GM23248 (cell line): ENCODE results near the gene PRF1. TPM values are rescaled to one million over a fixed set of nuclear protein-coding genes. Genes with fewer than 3 reads are reported as not detected.

Experiments used
- DNase-seq: peaks from one replicate; pipeline ENCODE4 v3.0.0-alpha.2; 2015
- H2AFZ ChIP-seq: fragments of 200-600 bp; sonication (generic); 2 replicates; pipeline ENCODE4 v1.6.1; 2016; ENCODE audit warnings: antibody characterized with exemption
- H3F3A ChIP-seq: fragments of 200-600 bp; sonication (generic); 2 replicates; pipeline ENCODE4 v1.6.1; 2016; ENCODE audit warnings: mild to moderate bottlenecking, antibody characterized with exemption, mixed run types; ENCODE audit not compliant: insufficient read depth
- H3K27ac ChIP-seq: fragments of 200-600 bp; sonication (generic); 2 replicates; pipeline ENCODE4 v1.5.1; 2016; ENCODE audit warnings: mild to moderate bottlenecking
- H3K27me3 ChIP-seq: fragments of 200-600 bp; sonication (generic); replicated peaks from 2 replicates; pipeline ENCODE4 v1.6.1; 2016; ENCODE audit warnings: mild to moderate bottlenecking; ENCODE audit not compliant: insufficient read depth
- H3K36me3 ChIP-seq: fragments of 200-600 bp; sonication (generic); 2 replicates; pipeline ENCODE4 v1.6.1; 2016; ENCODE audit warnings: low read depth, mild to moderate bottlenecking
- H3K4me1 ChIP-seq: fragments of 200-600 bp; sonication (generic); 2 replicates; pipeline ENCODE4 v1.6.1; 2016; ENCODE audit warnings: mild to moderate bottlenecking; ENCODE audit not compliant: insufficient read depth
- H3K4me2 ChIP-seq: fragments of 200-600 bp; sonication (generic); one replicate; pipeline ENCODE4 v1.6.1; 2016; ENCODE audit warnings: mild to moderate bottlenecking; ENCODE audit not compliant: unreplicated experiment
- H3K4me3 ChIP-seq: fragments of 200-600 bp; sonication (generic); 2 replicates; pipeline ENCODE4 v1.5.1; 2016; ENCODE audit warnings: mild to moderate bottlenecking
- H3K79me2 ChIP-seq: fragments of 200-600 bp; sonication (generic); 2 replicates; pipeline ENCODE4 v1.6.1; 2016; ENCODE audit warnings: mild to moderate bottlenecking; ENCODE audit not compliant: insufficient read depth
- H3K9ac ChIP-seq: fragments of 200-600 bp; sonication (generic); 2 replicates; pipeline ENCODE4 v1.6.1; 2016; ENCODE audit warnings: mild to moderate bottlenecking
- H3K9me2 ChIP-seq: fragments of 200-600 bp; sonication (generic); 2 replicates; pipeline ENCODE4 v1.6.1; 2016; ENCODE audit warnings: mixed run types, mild to moderate bottlenecking, moderate library complexity; ENCODE audit not compliant: insufficient read depth
- H3K9me3 ChIP-seq: fragments of 200-600 bp; sonication (generic); one replicate; pipeline ENCODE4 v1.6.1; 2017; ENCODE audit warnings: low read depth
- H4K20me1 ChIP-seq: fragments of 200-600 bp; sonication (generic); 2 replicates; pipeline ENCODE4 v1.6.0; 2016; ENCODE audit not compliant: insufficient read depth
- EZH2 ChIP-seq: fragments of 200-600 bp; sonication (generic); IDR thresholded peaks from 2 replicates; pipeline ENCODE4 v1.6.1; 2018; ENCODE audit warnings: antibody characterized with exemption, mild to moderate bottlenecking; ENCODE audit not compliant: insufficient read depth, poor library complexity, severe bottlenecking
- EZH2phosphoT487 ChIP-seq: fragments of 200-600 bp; sonication (generic); IDR thresholded peaks from 2 replicates; pipeline ENCODE4 v1.6.1; 2018; ENCODE audit warnings: antibody characterized with exemption, moderate library complexity, mild to moderate bottlenecking, low read depth; ENCODE audit not compliant: insufficient read depth
- WGBS, 2 experiments: methylation state at CpG; one replicate each; pipeline ENCODE4 v1.1.6; 2015 to 2017; ENCODE audit warnings: low lambda C conversion rate in 2 of 2, low coverage in 1 of 2; ENCODE audit errors: missing lambda C conversion rate in 2 of 2; 5-methylcytosine and 5-hydroxymethylcytosine counted together
- in situ Hi-C: fragments of 300-500 bp; cut with MboI; formaldehyde crosslinking; loops from 2 replicates; pipeline ENCODE4 v1.15.0; 2020
- polyA plus RNA-seq: library from polyadenylated mRNA; unstranded; fragments of >200 nt; fragmentation: Nextera tagmentation; extraction: Ambion mirVana; gene quantifications from 2 replicates; pipeline ENCODE4 v1.2.1, GENCODE V29; 2016
- total RNA-seq: library from RNA; depleted of rRNA; stranded (reverse); fragments of >200 nt; shearing (Covaris generic); gene quantifications from 2 replicates; pipeline ENCODE4 v1.2.3, GENCODE V29; 2014; rRNA removed

PRF1 gene
- total RNA-seq (not detected in 2 replicates), polyA plus RNA-seq (not detected in 2 replicates)

DNA sequence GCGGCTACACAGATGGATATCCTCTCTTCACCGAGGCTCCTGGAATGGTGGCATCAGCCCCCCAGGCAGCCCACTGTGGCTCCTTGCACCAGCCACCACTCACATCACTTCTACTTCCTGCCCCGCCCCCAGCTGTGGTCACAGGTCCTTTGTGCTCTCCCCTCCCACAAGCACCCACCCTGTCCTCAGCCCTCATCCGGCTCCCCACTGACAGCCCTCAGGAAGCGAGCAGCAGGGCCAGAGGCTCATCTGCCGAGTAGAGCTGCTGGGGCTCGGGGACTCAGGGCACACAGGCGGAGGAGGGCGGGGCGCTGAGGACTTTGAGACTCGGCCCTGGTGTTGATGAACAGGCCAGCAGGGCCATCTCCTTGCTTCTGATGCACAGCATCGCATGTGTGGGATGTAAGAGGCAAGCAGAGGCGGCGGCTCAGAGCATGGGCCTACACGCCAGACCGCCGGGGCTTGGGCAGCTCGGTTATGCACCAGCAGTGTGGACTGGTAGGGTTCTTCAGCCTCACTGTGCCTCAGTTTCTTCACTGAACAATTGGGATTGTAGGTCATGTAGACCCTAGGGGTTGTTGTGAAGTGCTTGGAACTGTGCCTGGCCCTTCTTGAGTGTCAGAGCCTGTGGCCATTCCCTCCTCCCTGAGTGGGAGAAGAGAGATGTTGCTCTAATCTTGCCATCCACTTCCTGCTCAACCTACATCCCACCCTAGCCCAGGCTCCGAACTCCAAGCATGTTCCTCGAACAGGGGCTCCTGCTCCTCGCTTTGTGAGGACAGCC, at the start of gene PRF1:
Gene PRF1, minus strand, starts transcription at position 77 of the 784 bp plus-strand sequence. CDS start 1,839 bp downstream, outside the sequence.
- H3K27me3 ChIP-seq = no peaks in the 10 kb centered on the region

DNA sequence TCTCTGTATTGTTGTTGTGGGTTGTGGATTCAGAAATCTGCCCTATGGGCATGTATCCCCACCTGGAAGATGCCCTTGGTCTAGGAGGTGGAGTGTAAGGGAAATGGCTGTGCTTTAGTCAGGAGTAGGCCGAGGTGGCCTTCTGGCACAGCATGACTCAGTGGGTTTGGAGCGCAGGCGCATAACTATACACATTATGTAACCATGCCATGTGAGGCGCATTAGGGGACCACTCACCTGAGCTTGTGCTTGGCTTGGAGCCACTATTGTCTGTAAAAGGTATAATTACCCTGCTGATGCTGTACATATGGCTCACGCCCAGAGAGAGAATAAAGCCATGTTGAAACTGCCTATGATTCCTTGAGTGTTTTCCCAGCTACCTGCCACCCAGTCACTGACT, 49.1 kb upstream of the PRF1 start:
- in situ Hi-C loops = no loop called here
- H4K20me1 ChIP-seq = no peaks in the 10 kb centered on the region
- no peak overlapping the region for H3K4me3 ChIP-seq
- DNase-seq = no peak
- peaks cover 34% of the 10 kb centered on the region for H3F3A ChIP-seq
- 96 to 100% methylated on average over 4 to 5 of the region's 5 CpGs for WGBS, 2 experiments
- no peak overlapping the region for H3K4me2 ChIP-seq
- no peaks in the 10 kb centered on the region for H3K36me3 ChIP-seq
- H3K4me1 ChIP-seq = peaks cover 32% of the 10 kb centered on the region
- no peaks in the 10 kb centered on the region for H3K79me2 ChIP-seq
- H3K27me3 ChIP-seq = no peaks in the 10 kb centered on the region
- no peaks in the 10 kb centered on the region for H3K9me2 ChIP-seq
- H3K27ac ChIP-seq = no peak overlapping the region
- no peaks in the 10 kb centered on the region for H3K9me3 ChIP-seq
- no peak overlapping the region for H2AFZ ChIP-seq
- TF ChIP-seq EZH2 (no peak), EZH2phosphoT487 (no peak)
- H3K9ac ChIP-seq = no peak overlapping the region

More for the DNA sequence above, at the start of gene PRF1:
- no peaks in the 10 kb centered on the region for H3K9me3 ChIP-seq
- H4K20me1 ChIP-seq = no peaks in the 10 kb centered on the region
- H3K36me3 ChIP-seq = no peaks in the 10 kb centered on the region
- no peak for DNase-seq
- TF ChIP-seq EZH2 = no peak
- no peak for TF ChIP-seq EZH2phosphoT487
- no peaks in the 10 kb centered on the region for H3F3A ChIP-seq
- no peak within 1 kb of the TSS for H3K9ac ChIP-seq
- H3K4me2 ChIP-seq = no peak within 1 kb of the TSS
- no peaks in the 10 kb centered on the region for H3K9me2 ChIP-seq
- H3K4me3 ChIP-seq = no peak within 1 kb of the TSS
- no peak within 1 kb of the TSS for H2AFZ ChIP-seq
- no peaks in the 10 kb centered on the region for H3K4me1 ChIP-seq
- WGBS, 2 experiments = 85 to 88% methylated on average over 21 of the region's 21 CpGs
- H3K27ac ChIP-seq = no peak within 1 kb of the TSS
- in situ Hi-C loops = no loop called here
- H3K79me2 ChIP-seq = no peaks in the 10 kb centered on the region

DNA sequence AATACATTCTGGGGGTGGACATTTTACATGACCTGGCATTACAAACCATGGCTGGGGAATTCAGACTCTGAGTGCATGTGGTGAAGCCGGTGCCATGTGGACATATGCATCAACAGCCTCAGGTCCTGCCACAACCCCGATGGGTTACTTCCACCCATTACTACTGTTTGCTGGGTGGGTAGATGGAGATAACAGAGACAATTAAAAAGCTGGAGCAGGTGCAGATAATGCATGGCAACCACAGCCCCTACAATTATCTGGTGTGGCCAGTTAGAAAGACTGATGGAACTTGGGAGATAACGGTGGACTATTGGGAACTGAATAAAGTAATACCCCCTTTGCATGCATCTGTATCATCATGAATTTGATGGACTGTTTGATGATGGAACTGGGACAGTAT, 48.2 kb upstream of the PRF1 start:
- no peaks in the 10 kb centered on the region for H3K9me2 ChIP-seq
- no peak overlapping the region for H3K4me3 ChIP-seq
- no peak overlapping the region for H2AFZ ChIP-seq
- H4K20me1 ChIP-seq = no peaks in the 10 kb centered on the region
- no peaks in the 10 kb centered on the region for H3K27me3 ChIP-seq
- peaks cover 25% of the 10 kb centered on the region for H3K4me1 ChIP-seq
- H3K27ac ChIP-seq = no peak overlapping the region
- H3K4me2 ChIP-seq = no peak overlapping the region
- no peak overlapping the region for H3K9ac ChIP-seq
- H3K79me2 ChIP-seq = no peaks in the 10 kb centered on the region
- H3F3A ChIP-seq = peaks cover 27% of the 10 kb centered on the region
- TF ChIP-seq EZH2 = no peak
- TF ChIP-seq EZH2phosphoT487 = no peak
- no peaks in the 10 kb centered on the region for H3K9me3 ChIP-seq
- no peaks in the 10 kb centered on the region for H3K36me3 ChIP-seq
- in situ Hi-C loops = no loop called here
- 97% methylated on average over 3 of the region's 3 CpGs for WGBS, 2 experiments
- DNase-seq = no peak

DNA sequence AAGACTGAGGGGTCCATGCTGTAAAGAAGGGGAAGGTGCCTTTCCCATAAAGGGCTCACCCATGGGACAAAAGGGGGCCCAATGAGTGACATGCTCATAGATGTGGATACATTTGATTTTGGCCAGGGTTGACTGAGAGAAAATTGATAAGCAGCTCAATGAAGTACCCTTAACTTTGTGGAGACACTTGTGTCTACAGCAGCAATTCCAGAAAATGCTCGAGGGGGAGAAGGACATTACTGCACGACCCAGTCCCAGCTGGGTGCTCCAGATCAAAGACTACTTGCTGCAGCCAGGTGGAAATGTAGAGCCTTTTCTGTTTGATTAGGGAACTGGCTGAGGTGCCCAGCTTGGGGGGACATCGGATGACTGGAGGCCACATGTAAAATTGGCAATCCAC, 47.6 kb upstream of the PRF1 start:
- no peak overlapping the region for H2AFZ ChIP-seq
- H3K4me3 ChIP-seq = no peak overlapping the region
- H3K36me3 ChIP-seq = no peaks in the 10 kb centered on the region
- 83% methylated on average over 3 of the region's 3 CpGs for WGBS, 2 experiments
- H4K20me1 ChIP-seq = no peaks in the 10 kb centered on the region
- H3K27me3 ChIP-seq = no peaks in the 10 kb centered on the region
- in situ Hi-C loops = no loop called here
- peaks cover 22% of the 10 kb centered on the region for H3F3A ChIP-seq
- H3K9me3 ChIP-seq = no peaks in the 10 kb centered on the region
- H3K9me2 ChIP-seq = no peaks in the 10 kb centered on the region
- peaks cover 25% of the 10 kb centered on the region for H3K4me1 ChIP-seq
- H3K4me2 ChIP-seq = no peak overlapping the region
- 0 out of 2 replicates have a peak overlapping the region, but pooled peaks have one; percentile 35 for H3K9ac ChIP-seq
- no peak for TF ChIP-seq EZH2
- no peak for TF ChIP-seq EZH2phosphoT487
- peak overlapping the region; percentile 50 for H3K27ac ChIP-seq
- DNase-seq = no peak
- H3K79me2 ChIP-seq = no peaks in the 10 kb centered on the region
